Kidney capillary endothelial cell (primary cell): ENCODE data around the gene KIF26A.

Source experiments
- DNase-seq: peaks from one replicate; pipeline ENCODE4 v3.0.0-alpha.2; 2018; ENCODE audit warnings: low spot score

The KIF26A gene

DNA sequence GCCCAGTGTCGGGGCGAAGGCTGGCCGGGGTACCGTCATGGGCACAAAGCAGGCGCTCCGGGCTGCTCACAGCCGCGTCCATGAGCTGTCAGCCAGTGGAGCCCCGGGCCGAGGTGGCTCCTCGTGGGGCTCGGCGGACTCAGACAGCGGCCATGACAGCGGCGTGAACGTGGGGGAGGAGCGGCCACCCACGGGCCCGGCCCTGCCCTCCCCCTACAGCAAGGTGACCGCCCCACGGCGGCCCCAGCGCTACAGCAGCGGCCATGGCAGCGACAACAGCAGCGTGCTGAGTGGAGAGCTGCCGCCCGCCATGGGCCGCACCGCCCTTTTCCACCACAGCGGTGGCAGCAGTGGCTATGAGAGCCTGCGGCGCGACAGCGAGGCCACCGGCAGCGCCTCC is 39.0 kb downstream of the KIF26A start:
- DNase-seq: no peak

GRCh38 chr14:104178279-104178678 is 39.9 kb downstream of the KIF26A start:
- no peak for DNase-seq

GRCh38 chr14:104179126-104179525 is 40.7 kb downstream of the KIF26A start:
- no peak for DNase-seq

- DNase-seq: no peak
Measured at GRCh38 chr14:104179564-104180129, 41.3 kb downstream of the KIF26A start.

DNA sequence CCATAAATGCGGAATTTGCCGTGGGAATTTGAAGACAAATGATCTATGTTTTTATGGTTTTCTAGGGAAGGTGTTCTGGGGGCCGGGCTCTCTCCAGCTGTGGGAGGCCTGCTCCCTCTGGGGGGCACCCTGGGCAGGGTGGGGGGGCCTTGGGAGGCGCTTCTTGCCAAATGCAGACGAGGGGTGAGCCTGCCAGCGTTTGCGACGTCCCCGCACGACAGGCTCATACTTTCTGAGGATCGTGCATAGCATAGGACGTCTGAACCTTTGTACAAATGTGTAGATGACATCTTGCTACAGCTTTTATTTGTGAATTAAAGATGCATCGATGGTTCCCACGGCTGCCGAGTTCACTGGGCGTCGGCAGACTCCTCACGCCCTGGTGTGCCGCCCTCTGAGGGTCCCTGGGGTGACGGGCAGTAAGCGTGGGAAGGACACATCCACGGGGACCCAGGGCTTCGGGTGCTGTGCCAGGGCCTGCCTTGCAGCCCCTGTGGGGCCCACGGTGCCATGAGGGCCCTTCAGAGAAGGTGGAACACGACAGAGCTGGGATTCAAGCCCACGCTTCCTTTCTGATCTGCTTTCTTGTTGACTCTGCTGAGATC is 42.3 kb downstream of the KIF26A start:
- DNase-seq: no peak

DNA sequence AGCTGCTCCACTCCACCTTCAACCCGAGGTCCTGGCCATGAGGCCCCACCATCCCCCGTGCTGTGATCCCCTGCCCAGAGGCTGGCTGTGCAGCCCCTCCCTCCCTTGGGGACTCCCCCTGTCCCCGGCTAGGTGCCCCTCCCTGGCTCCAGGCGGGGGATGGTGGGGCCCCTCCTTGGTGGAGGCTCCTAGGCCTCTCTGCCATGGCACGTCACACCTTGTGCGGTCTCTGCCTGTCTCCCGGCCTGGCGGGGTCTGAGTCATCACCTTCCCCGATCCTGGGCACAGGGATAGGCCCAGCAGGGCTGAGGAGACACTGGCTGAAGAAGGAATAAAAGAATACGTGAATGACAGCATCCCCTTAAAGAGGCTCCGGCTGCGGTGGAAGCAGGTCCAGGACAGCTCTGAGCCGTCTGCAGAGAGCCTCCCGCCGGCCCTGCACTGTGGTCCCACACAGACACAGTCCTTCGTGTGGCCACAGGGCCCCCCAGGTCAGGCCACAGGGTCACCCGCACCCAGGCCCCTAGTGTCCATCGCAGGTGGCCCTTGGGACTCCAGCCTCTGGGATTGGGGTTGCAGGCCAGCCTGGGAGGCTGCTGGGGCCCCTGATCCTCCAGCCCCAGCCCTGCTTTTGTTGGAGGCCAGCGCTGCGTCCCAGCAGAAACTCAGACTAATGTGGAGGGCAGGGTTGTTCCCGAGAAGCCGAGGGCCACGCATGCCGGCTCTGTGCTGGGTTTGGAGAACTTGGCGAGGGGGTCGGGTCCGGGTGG is 43.6 kb downstream of the KIF26A start:
- no peak for DNase-seq

DNA sequence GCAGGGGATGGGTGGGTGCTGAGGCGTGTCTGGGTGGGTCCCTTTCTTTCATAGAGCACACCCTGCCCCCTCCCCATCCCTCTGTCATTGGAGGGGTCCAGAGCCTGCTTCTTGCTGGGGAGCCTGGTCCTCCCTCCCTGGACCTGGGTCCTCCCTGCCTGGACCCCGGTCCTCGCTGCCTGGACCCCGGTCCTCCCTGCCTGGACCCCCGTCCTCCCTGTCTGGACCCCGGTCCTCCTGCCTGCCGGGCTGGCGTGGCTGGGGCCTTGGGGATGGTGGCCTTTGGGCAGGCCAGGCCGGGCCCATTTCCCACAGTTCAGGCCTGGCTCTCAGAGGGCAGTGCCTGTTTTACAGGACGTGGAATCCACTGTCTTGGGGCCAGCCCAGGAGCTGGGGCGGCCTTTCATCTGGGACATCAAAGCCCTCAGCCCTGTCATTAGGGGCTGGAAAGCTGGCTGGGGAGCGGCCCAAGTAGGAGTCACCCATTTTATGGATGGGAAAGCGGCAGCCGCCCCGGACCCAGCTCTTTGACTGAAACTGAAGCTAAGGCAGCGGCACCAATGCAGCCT is 44.6 kb downstream of the KIF26A start:
- no peak for DNase-seq

DNA sequence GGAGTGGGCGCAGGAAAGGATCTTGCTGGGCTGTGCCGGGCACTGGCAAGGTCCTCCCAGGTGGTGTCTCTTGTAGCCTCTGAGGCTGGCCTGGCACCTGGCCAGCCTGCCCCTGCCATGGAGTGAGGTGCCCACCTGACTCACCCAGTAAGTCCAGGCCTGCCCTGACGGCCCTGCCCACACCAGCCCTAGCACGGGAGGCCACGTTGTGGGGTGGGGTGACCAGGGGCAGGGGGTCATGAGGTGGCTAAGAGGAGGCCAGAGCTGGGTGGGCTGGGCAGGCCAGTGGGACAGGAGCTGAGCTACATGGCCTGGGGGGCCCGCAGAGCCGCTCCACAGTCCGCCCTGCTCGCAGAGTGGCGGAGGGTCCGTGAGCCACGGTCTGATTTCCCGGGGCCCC is 45.4 kb downstream of the KIF26A start:
- no peak for DNase-seq

DNA sequence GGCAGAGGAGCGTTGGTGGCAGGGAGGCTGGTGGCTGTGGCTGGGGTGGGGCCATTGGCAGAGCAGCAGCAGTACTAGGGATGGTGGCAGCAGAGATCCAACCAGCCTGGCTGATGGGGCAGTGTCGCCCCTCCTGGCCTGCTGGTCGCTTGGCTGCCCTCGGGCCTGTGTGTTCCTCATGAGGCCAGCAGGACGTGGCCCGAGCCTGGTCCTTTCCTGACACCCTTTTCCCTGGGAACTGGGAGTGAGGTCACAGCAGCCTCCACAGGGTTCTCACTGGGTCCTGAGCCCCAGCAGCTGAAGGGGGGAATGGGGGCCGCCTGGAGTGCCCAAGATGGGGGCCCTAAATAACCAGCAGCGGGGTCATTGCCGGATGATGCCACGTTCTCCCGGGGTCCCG is 46.1 kb downstream of the KIF26A start:
- DNase-seq: peak; percentile 40

- DNase-seq: peak; percentile 93
Measured at GRCh38 chr14:104184911-104185499, 46.6 kb downstream of the KIF26A start.

DNA sequence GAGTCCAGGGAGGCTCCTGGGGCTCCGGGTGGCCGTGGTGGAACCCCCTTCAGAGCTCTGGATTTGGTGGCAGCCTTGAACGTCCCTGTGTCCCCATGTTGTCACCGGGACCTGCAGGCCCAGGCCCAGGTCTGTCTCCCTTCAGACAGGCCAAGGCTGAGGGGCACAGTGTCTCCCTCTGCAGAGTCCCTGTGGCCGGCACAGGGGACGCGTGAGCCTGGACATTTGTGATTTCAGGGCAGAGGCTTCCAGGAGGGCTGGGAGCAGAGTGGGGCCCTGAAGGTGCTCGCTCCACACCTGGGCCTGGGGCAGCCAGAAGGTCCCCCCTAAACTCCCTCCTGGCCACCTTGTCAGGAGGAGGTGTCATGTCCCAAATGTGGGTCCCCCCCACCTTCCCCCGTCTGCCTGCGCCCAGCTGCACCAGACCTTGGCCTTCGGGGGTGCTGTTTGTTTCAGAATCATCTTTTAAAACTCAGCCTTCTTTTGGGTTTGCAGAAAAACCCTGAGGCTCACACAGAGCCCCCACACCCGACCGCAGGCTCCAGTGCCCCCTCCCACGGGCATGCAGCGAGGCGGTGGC is 47.6 kb downstream of the KIF26A start:
- no peak for DNase-seq

DNA sequence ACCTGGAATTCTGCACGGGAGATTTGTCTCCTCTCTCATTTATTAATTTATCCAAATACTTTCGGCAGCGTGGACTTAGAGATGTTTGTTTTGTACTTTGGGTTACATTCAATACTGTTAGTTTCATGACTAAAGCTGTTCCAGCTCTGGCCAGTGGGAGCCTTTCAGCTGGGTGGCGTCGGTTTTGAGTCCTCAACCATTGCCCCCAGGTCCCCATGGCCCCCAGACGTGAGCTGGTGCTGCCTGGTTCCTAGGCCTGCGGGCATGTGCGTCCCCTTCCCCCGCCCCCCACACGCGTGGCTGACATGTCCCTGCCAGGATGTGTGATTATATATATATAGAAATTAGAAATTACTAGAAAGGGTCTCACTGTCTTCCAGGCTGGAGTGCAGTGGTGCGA is 48.2 kb downstream of the KIF26A start:
- no peak for DNase-seq

- DNase-seq: no peak
Measured at GRCh38 chr14:104187121-104187889, 48.9 kb downstream of the KIF26A start.

GRCh38 chr14:104187931-104188726 is 49.7 kb downstream of the KIF26A start:
- no peak for DNase-seq

GRCh38 chr14:104188727-104189400 is 50.5 kb downstream of the KIF26A start:
- no peak for DNase-seq

- DNase-seq: no peak
Measured at GRCh38 chr14:104189629-104190335, 51.4 kb downstream of the KIF26A start.

DNA sequence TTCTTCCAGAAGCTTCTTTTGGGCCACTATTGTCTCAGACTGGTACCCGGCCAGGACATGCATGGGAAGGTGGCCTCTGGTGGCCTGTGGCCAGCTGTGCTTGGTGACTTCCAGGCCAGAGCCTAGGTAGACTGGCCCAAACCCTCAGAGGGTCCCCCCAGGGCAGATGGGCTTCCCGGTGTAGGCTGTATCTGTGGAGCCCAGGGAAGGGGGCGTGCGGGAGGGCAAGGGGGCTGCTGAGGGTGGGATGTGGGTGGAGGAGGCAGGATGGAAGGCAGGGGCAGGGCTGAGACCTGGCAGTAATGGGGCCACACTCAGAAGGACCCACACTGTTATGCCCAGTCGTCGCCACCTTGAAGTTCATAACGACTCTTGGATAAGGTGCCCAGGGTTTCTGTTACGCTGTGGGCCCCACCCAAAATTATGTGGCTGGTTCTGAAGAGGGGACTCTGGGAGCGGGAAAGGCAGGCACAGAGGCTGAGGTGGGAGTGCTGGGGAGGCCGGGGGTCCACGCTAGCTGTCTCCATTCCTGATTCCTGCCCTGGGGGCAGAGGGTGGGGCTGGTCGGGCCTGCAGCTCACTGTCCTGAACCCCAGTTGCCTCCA is 52.1 kb downstream of the KIF26A start:
- no peak for DNase-seq

- no peak for DNase-seq
Measured at GRCh38 chr14:104191409-104191997, 53.1 kb downstream of the KIF26A start.
